Activated naive CD8-positive, alpha-beta T cell (primary cell): Measurements from ENCODE around the gene NT5E.
"Not testable (repeated sequence)": the region's sequence is repeated elsewhere in the genome, so short reads cannot be mapped to it uniquely, and the experiment has no call there.

ENCODE experiments used
- H3K27ac Mint-ChIP-seq: one replicate; pipeline ENCODE4 v1.8.0; 2021; ENCODE audit warnings: mixed read lengths
- H3K27me3 Mint-ChIP-seq: one replicate; pipeline ENCODE4 v1.8.0; 2021; ENCODE audit warnings: mixed read lengths
- H3K36me3 Mint-ChIP-seq: one replicate; pipeline ENCODE4 v1.8.0; 2021; ENCODE audit warnings: mixed read lengths
- H3K4me1 Mint-ChIP-seq: one replicate; pipeline ENCODE4 v1.8.0; 2021; ENCODE audit warnings: low read depth, mixed read lengths
- H3K4me3 Mint-ChIP-seq: one replicate; pipeline ENCODE4 v1.8.0; 2021; ENCODE audit warnings: mild to moderate bottlenecking, mixed read lengths
- H3K9me3 Mint-ChIP-seq: one replicate; pipeline ENCODE4 v1.8.0; 2021; ENCODE audit warnings: low read depth, mixed read lengths

NT5E gene

DNA sequence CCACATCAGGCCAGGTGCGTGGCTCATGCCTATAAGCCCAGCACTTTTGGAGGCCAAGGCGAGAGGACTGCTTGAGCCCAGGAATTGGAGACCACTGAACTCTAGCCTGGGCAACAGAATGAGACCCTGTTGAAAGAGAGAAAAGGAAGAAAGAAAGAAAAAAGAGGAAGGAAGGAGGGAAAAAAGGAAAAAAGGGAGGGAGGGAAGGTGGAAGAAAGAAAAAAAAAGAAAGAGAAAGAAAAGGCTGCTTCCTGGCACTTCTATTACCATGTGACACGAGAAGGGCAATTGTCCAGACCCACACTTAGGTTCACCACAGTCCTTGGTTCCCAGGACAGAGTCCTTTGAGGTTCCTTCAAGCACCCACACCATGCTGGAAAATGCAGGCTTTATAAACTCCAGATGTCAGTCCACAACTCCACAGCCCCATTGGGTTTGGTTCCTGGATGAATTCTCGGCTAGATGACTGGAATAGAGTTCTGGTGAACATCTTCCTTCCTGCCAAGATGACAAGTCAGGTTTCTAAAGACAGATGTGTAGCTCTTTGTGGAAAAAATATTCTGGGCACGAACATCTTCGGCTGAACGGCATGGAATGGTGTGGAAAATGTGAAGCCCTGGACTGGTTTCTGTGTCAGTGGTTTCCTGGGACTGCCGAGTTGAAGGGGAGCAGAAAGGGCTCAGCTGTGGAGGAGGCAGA, 32.5 kb downstream of the NT5E start:
- Mint-ChIP-seq H3K4me1 (peaks cover 20% of the 10 kb centered on the region), H3K9me3 (no peaks in the 10 kb centered on the region), H3K36me3 (peaks cover 12% of the 10 kb centered on the region), H3K27ac (peak overlapping the region; percentile 71), H3K4me3 (no peak overlapping the region), H3K27me3 (no peaks in the 10 kb centered on the region)

DNA sequence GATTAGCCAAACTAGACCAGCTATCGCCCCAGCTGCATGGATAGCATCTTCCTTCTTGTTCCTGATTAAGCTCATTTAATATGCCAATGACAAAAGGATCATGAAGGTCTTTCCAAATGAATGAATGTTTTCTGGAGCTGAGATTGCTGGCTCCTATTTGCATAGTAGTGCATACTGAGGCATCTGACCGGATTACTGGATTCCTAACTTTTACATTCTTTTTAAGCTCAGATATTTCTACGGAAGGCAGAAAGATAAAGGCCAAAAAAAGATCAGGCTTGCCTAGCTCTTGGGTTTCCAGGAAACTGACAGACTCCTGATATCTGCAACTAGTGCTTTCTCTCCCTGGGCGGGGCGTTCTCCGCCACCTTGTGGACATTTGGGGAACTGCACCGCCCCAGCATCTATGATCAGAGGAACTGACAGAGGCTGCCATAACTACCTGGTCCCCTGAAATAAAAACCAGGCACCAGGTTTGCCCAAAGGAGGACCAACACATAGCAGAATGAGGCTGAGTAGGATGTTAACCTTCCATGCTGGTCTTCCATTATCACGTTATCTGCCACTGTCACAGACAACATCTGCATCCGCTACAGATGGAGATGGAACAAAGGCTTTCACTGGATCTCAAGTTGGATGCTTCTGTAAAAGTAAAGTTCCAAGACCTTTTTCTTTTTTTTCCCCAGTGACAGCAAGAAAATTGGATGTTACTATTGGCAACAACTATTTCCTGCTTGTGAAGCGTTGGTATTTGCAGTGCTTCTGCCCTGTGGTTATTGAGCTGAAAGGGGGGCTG, 33.2 kb downstream of the NT5E start:
- Mint-ChIP-seq H3K27ac (peak overlapping the region; percentile 5), H3K4me1 (peaks cover 18% of the 10 kb centered on the region), H3K9me3 (no peaks in the 10 kb centered on the region), H3K4me3 (no peak overlapping the region), H3K27me3 (no peaks in the 10 kb centered on the region), H3K36me3 (peaks cover 8% of the 10 kb centered on the region)

GRCh38 chr6:85483846-85484245, 34.0 kb downstream of the NT5E start:
- Mint-ChIP-seq H3K4me3 (no peak overlapping the region), H3K4me1 (peaks cover 18% of the 10 kb centered on the region), H3K36me3 (peaks cover 8% of the 10 kb centered on the region), H3K9me3 (no peaks in the 10 kb centered on the region), H3K27me3 (no peaks in the 10 kb centered on the region), H3K27ac (no peak overlapping the region)

DNA sequence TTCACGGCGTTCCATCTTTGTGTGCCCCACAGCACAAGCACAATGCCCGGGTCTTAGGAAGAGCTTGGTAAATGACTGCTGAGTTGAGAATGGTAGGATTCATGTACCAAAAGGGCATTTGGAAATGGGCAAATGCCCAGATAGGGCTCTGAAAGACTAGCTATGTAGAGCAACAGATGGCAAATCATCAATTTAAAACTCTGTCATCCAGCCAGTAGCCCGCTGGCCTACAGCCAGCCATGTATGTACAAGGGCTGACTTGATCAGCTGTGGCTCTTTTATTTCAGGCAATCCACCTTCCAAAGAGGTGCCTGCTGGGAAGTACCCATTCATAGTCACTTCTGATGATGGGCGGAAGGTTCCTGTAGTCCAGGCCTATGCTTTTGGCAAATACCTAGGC, 35.1 kb downstream of the NT5E start:
- H3K9me3 Mint-ChIP-seq: no peaks in the 10 kb centered on the region
- no peak overlapping the region for H3K27ac Mint-ChIP-seq
- H3K4me1 Mint-ChIP-seq: peaks cover 18% of the 10 kb centered on the region
- no peaks in the 10 kb centered on the region for H3K27me3 Mint-ChIP-seq
- H3K4me3 Mint-ChIP-seq: no peak overlapping the region
- peaks cover 5% of the 10 kb centered on the region for H3K36me3 Mint-ChIP-seq

- H3K27ac Mint-ChIP-seq: no peak overlapping the region
- H3K4me1 Mint-ChIP-seq: no peaks in the 10 kb centered on the region
- no peak overlapping the region for H3K4me3 Mint-ChIP-seq
- H3K9me3 Mint-ChIP-seq: no peaks in the 10 kb centered on the region
- peaks cover 6% of the 10 kb centered on the region for H3K36me3 Mint-ChIP-seq
- no peaks in the 10 kb centered on the region for H3K27me3 Mint-ChIP-seq
Measured at GRCh38 chr6:85490516-85491248, 40.8 kb downstream of the NT5E start.

GRCh38 chr6:85493389-85493788, 43.5 kb downstream of the NT5E start:
- no peak overlapping the region for H3K27ac Mint-ChIP-seq

GRCh38 chr6:85494547-85495536, 45.0 kb downstream of the NT5E start:
- H3K4me3 Mint-ChIP-seq: no peak overlapping the region
- peaks cover 15% of the 10 kb centered on the region for H3K36me3 Mint-ChIP-seq

More at GRCh38 chr6:85493389-85493788, 43.5 kb downstream of the NT5E start:
- Mint-ChIP-seq H3K4me3 (no peak overlapping the region), H3K4me1 (no peaks in the 10 kb centered on the region), H3K36me3 (peaks cover 16% of the 10 kb centered on the region), H3K27me3 (no peaks in the 10 kb centered on the region), H3K9me3 (no peaks in the 10 kb centered on the region)

GRCh38 chr6:85496009-85496579, 46.2 kb downstream of the NT5E start:
- Mint-ChIP-seq H3K36me3 (peaks cover 13% of the 10 kb centered on the region), H3K9me3 (no peaks in the 10 kb centered on the region), H3K4me1 (peaks cover 15% of the 10 kb centered on the region), H3K4me3 (no peak overlapping the region), H3K27me3 (no peaks in the 10 kb centered on the region), H3K27ac (no peak overlapping the region)

More at GRCh38 chr6:85494547-85495536, 45.0 kb downstream of the NT5E start:
- Mint-ChIP-seq H3K27ac (no peak overlapping the region), H3K9me3 (no peaks in the 10 kb centered on the region), H3K27me3 (no peaks in the 10 kb centered on the region), H3K4me1 (peaks cover 14% of the 10 kb centered on the region)

GRCh38 chr6:85496856-85497255, 47.0 kb downstream of the NT5E start:
- Mint-ChIP-seq H3K4me3 (no peak overlapping the region), H3K4me1 (peaks cover 15% of the 10 kb centered on the region), H3K9me3 (no peaks in the 10 kb centered on the region), H3K36me3 (peaks cover 16% of the 10 kb centered on the region), H3K27me3 (no peaks in the 10 kb centered on the region), H3K27ac (peak overlapping the region; percentile 13)

DNA sequence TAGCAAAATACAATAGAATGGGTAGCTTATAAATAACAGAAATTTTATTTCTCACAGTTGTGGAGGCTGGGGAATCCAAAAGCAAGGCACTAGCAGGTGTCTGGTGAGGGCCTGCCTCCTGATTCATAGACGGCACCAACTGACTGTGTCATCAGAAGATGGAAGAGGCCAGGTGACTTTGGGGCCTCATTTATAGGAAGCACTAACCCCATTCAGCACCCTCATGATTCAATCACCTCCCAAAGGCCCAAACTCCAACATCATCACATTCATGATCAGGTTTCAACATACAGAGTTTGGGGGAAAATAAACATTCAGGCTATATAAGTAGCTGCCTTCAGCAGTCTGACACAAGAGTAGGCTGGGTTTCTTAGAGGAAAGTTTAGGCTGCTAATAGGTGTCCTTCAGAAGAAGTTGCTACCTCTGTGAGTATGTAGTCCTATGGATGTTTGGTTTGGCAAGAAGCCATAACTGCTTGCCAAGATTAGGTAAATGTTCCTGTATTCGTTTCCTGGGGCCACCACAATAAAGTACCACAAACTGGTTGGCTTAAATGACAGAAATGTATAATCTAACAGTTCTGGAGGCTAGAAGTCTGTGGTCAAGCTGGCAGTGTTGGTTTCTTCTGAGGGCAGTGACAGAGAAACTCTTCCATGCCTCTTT, 48.8 kb downstream of the NT5E start:
- Mint-ChIP-seq H3K27ac (no peak overlapping the region), H3K36me3 (peaks cover 20% of the 10 kb centered on the region), H3K27me3 (no peaks in the 10 kb centered on the region), H3K4me1 (peaks cover 15% of the 10 kb centered on the region), H3K9me3 (no peaks in the 10 kb centered on the region), H3K4me3 (no peak overlapping the region)

- H3K36me3 Mint-ChIP-seq: peaks cover 15% of the 10 kb centered on the region
- H3K4me3 Mint-ChIP-seq: no peak overlapping the region
- H3K9me3 Mint-ChIP-seq: no peaks in the 10 kb centered on the region
- no peak overlapping the region for H3K27ac Mint-ChIP-seq
- no peaks in the 10 kb centered on the region for H3K4me1 Mint-ChIP-seq
- H3K27me3 Mint-ChIP-seq: no peaks in the 10 kb centered on the region
Measured at GRCh38 chr6:85506441-85507093, 56.7 kb downstream of the NT5E start.

- no peak overlapping the region for H3K27ac Mint-ChIP-seq
- no peaks in the 10 kb centered on the region for H3K27me3 Mint-ChIP-seq
- peaks cover 14% of the 10 kb centered on the region for H3K36me3 Mint-ChIP-seq
- H3K4me3 Mint-ChIP-seq: no peak overlapping the region
- no peaks in the 10 kb centered on the region for H3K4me1 Mint-ChIP-seq
- H3K9me3 Mint-ChIP-seq: no peaks in the 10 kb centered on the region
Measured at GRCh38 chr6:85516168-85516567, 66.3 kb downstream of the NT5E start.

- H3K9me3 Mint-ChIP-seq, H3K4me1 Mint-ChIP-seq, H3K27me3 Mint-ChIP-seq, H3K4me3 Mint-ChIP-seq: not testable (repeated sequence)
- H3K36me3 Mint-ChIP-seq: peaks cover 17% of the 10 kb centered on the region
- peak overlapping the region; percentile 11 for H3K27ac Mint-ChIP-seq
Measured at GRCh38 chr6:85524281-85524680, 74.4 kb downstream of the NT5E start.
